Lung microvascular endothelial cell (primary cell): ENCODE measurements around the gene ZSWIM5. TPM values are rescaled to one million over a fixed set of nuclear protein-coding genes. Genes with fewer than 3 reads are reported as not detected.
"Not testable (repeated sequence)": the region's sequence is repeated elsewhere in the genome, so short reads cannot be mapped to it uniquely, and the experiment has no call there.

ENCODE experiments used
- DNase-seq, 2 donors: peaks; one replicate each; pipeline versions ENCODE4 v3.0.0 to v3.0.0-alpha.2; 2010; ENCODE audit warnings: low read depth in 2 of 2
- total RNA-seq: library from RNA; depleted of rRNA; stranded (reverse); fragments of >200 nt; gene quantifications from 2 replicates; pipeline ENCODE4 v1.2.1, GENCODE V29; 2014

Gene ZSWIM5
- total RNA-seq, 1 donor from 2014 or later, result 10.1 TPM

DNA sequence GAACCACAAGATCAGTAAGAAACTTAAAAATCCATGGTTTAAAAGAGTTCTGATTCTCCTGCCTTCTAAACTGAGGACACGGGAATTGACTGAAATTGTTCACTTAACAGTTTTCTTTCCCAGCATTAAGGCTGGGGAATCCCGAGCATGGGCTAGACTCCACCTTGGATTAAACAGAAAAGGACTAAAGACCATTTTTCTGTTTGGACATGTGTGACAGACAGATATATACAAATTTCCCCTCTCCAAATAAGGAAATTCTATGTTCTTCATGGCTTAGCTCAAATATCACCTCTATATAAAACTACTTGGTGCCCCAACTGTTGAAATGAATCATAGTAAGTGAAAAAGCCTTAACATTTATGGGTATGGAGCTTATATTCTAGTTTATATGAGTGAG is 109.3 kb downstream of the ZSWIM5 start:
- no peak for DNase-seq

DNA sequence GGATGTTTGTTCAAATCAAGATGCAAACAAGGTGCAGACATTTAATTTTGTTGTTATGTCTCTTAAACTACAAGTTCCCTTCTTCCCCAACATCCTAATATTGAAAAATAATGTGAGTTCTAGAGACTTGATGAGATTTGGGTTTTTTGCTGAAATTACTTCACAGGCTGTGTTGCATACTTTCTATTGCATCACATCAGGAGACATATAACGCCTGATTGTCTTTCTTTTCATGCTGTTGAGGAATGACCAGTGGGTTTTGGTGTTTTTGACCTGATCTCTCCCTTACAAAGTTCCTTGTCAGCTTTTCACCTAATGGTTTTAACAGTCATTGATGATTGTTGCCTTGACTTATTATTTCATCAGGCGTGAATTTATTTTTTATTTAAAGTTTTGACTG is 111.0 kb downstream of the ZSWIM5 start:
- DNase-seq, result no peak

DNA sequence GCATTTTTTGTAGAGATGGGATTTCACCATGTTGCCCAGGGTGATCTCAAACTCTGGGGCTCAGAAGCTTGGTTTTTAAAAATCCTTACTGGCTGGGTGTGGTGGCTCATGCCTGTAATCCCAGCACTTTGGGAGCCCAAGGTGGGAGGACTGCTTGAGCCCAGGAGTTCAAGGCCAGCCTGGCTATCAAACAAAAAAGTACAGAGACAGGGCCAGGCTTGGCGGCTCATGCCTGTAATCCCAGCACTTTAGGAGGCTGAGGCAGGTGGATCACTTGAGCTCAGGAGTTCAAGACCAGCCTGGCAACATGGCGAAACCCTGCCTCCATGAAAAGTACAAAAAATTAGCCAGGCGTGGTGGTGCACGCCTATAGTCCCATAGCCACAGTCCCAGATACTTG is 112.0 kb downstream of the ZSWIM5 start:
- DNase-seq, result not testable (repeated sequence)

GRCh38 chr1:45093334-45093733 is 113.1 kb downstream of the ZSWIM5 start:
- no peak for DNase-seq

DNA sequence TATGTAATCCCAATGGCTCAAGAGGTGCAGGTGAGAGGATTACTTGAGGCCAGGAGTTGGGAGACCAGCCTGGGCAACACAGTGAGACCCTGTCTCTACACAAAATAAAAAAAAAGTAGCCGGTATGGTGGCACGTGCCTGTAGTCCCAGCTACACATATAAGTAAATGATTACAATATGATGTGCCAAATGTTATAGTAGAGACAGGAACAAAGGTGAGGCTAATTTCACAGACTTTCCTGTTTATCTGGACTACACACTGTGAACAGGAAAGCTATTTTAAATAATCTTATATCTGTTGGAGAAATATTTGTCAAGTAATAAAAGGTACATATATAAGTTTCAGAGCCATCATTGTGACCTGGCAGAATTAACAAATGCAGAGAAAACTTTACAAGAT is 116.7 kb downstream of the ZSWIM5 start:
- DNase-seq, result peak in 1 of 2 donors; percentile 18

GRCh38 chr1:45084562-45084961 is 121.8 kb downstream of the ZSWIM5 start:
- no peak for DNase-seq

DNA sequence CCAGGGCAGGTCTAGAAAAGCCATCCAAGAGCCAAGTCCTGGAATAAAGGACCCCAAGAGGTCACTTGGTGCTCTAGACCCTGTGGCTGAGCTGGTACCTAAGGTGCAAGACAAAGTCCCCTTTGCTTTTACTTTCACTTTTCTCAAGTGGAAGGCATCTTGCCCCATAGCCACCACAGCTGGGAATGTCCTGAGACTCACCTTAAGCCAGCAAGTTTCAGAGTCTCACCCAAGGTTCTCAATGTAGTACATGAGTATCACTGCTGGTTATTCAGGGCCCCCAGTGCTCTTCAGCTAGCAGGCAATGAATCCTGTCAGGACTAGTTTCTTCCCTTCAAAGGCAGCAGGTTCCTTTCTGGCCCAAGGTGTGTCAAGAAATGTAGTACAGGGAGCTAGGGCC is 126.9 kb downstream of the ZSWIM5 start:
- DNase-seq, result no peak

GRCh38 chr1:45076959-45077358 is 129.4 kb downstream of the ZSWIM5 start:
- not testable (repeated sequence) for DNase-seq

DNA sequence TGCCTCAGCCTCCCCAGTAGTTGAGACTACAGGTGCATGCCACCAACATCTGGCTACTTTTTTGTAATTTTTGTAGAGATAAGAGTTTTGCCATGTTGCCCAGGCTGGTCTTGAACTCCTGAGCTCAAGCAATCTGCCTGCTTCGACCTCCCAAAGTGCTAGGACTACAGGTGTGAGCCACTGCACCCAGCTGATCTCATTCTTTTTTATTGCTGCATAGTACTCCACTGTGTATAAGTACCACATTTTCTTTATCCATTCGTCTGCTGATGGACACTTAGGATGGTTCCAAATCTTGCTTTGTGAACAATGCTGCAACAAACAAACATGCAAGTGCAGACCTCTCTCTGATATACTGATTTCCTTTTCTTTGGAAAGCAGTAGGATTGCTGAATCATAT is 134.8 kb downstream of the ZSWIM5 start:
- no peak for DNase-seq

DNA sequence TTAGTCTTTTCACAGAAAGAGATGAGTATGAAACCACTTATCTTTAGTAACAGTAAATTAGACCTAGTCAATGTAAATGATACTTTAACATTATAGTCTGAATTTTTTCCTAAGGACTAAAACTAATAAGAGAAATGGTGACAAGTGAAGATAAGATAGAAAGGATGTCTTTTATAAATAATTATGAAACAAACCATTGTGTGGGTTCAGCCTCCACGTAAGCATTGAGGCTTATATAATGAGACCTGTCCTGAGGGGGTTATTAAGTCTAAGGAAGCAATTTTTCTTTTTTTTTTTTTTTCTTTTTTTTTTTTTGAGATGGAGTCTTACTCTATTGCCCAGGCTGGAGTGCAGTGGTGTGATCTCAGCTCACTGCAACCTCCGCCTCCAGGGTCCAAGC is 138.6 kb downstream of the ZSWIM5 start:
- DNase-seq, result no peak

- DNase-seq, result no peak
Observed at GRCh38 chr1:45065083-45065482, 141.3 kb downstream of the ZSWIM5 start.

DNA sequence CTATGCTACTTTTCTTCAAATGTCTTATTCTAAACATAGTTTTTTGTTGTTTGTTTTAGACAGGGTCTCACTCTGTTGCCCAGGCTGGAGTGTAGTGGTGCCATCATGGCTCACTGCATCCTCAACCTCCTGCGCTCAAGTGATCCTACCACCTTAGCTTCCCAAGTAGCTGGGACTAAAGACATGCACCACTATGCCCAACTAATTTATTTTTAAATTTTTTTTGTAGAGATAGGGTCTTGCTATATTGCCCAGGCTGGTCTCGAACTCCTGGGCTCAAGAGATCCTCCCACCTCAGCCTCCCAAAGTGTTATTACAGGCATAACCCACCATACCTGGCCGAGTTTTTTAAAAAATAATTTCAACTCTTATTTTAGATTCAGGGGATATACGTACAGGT is 143.9 kb downstream of the ZSWIM5 start:
- not testable (repeated sequence) for DNase-seq

DNA sequence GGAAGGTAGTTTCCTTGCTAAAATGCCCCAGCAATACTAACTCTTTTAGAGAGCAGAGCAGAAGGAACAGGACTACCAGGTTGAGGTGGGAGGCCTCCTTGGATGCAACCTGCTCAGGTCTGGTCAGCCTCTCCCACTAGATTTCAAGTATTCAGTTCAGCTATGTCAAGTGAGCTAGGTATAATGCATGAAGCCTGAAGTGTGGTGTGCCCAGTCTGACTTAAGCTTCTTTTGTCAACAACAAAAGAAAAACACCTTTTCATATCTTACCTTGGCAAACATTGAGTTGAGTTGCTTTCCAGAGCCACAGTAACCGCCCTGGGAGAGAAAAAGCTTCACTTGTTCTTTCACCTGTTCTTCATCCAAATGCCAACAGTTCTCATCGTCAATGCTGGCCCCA is 146.6 kb downstream of the ZSWIM5 start:
- no peak for DNase-seq

DNA sequence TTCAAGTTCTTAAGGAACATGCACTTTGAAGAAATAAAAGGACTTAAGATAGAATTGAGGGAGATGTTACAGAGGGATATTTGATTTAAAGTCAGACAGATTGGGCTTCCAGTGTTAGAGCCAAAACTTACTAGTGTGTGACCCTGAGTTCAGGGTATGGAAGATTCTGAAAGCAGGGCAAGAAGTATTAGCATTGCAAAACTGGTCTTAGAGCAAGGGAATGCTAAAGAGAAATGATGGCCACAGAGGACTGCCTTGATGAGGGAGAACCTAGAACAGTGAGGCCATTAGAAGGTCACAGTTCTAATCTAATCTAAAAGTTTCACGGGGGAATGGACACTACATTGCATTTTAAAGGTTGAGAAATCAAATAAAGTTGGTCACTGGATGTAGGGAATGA is 148.9 kb downstream of the ZSWIM5 start:
- DNase-seq, result no peak

DNA sequence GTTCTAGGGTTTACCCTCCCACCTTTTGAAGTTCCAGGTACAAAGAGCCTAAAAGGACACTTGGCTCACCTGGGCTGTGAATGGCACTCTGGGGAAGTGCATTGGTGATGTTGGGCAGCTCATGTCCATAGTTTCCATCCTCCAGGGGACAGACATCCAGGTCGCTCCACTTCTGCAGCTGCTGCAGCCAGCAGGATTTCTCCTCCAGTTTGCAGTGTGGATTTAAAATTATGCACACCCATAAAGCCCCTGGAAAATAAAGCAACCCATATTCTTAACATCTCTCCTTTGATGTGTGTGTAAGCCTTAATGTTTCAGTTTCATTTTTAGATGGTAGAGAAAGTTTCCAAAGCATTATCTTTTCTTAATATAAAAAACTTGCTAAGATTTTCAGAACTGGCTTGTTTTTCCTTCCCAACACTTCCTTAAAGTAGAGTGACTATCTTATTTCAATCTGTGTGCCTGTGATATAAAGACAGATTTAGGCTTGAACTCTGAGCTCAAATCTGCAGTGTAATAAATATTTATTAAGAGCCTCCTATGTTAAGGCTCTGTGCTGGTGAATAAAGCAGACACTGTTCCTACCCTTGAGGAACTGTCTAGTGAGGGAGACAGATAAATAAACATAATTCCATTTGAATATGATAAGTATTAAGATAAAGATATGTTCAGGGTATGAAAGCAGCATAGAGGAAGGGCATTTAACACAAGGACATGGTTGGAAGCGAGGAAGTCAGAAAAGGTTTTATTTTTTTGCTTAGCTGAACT is 155.2 kb downstream of the ZSWIM5 start:
- no peak for DNase-seq

DNA sequence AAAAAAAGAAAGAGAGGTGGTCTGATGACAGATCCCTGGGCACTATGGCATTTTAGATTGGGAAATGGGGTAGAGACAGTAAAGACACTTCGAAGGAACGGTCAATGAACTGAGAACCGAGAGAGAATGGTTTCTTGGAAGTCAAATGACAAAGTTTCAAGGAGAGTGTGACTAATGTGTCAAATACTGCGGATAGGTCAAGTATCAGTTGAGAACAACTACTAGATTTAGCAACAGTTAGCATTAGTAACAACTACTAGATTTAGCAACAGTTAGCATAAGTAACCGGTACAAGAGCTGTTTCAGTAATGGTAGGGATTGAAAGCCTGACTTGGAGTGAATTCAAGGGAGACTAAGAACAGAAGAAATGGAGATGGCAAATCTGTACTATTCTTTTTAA is 159.4 kb downstream of the ZSWIM5 start:
- no peak for DNase-seq

DNA sequence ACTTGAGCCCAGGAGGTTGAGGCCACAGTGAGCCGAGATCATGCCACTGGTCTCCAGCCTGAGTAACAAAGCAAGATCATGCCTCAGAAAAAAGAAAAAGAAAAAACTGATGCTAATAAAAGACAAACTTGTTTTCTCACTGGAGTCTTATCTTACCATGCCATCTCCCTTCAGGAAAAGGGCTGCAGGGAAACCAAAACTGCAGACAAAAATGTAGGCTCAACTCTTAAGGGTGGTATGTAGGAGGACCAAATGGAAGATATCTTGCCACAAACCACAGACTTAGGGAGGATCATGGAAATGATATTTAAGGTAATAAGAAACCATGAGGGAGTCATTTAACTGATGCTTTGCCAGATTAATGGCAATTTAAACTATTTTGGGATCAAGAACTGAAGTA is 161.5 kb downstream of the ZSWIM5 start:
- no peak for DNase-seq

DNA sequence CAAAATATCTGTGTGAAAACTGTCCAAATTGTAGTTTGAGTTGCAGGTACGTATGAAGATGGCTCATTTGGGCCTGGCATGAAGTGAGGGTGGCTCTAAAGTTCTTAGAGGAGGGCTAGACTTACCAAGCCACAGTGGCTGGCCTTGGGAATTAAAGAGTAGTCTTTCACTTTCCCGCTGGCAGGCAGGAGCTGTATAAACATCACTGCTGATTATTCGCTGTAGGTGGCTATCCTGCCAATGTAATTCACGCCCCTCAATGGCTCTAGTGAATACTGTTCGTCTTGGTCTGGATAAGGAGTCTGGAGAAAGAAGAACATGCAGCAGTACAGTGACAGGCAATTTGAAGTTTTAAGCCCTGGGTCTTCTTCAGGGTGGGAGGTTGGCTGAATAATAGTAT is 163.3 kb downstream of the ZSWIM5 start:
- DNase-seq, result no peak

- no peak for DNase-seq
Observed at GRCh38 chr1:45040297-45040696, 166.1 kb downstream of the ZSWIM5 start.

- DNase-seq, result no peak
Observed at GRCh38 chr1:45038661-45039364, 167.6 kb downstream of the ZSWIM5 start.

GRCh38 chr1:45038240-45038639 is 168.2 kb downstream of the ZSWIM5 start:
- no peak for DNase-seq

- DNase-seq, result no peak
Observed at GRCh38 chr1:45037456-45037855, 168.9 kb downstream of the ZSWIM5 start.

DNA sequence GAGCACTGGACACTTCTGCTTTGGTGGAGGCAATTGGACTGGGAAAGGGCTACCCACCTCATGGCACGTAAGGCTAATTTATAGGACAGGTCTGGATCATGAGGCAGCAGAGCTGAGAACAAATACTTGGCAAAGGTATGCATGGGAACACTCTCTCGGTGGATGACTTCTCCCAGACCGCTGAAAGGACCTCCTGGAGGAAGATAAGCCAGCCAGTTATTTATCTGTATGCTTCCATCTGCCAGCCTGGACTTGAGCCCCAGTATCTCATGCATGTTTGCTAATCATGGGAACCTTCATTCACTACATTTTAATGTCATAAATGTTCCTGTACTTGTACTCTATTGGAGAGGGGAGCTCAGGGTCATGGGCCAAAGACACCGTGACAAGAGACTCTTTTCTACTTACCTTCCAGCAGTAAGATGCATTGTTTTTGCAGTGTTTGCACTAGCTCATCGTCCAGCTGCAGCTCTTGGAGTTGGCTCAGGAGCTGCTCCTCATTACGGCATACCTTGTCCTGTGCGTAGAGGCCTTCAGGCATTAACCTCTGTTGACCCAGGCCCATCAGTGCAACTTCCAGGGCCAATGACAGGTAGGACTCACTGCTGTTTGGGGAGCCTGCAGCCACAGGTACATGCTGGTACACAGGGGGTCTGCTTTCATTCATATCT is 170.6 kb downstream of the ZSWIM5 start:
- DNase-seq, result no peak
